Measurements from ENCODE around the gene FBXL2.
"Not testable (repeated sequence)": the region's sequence is repeated elsewhere in the genome, so short reads cannot be mapped to it uniquely, and the experiment has no call there.

The FBXL2 gene

DNA sequence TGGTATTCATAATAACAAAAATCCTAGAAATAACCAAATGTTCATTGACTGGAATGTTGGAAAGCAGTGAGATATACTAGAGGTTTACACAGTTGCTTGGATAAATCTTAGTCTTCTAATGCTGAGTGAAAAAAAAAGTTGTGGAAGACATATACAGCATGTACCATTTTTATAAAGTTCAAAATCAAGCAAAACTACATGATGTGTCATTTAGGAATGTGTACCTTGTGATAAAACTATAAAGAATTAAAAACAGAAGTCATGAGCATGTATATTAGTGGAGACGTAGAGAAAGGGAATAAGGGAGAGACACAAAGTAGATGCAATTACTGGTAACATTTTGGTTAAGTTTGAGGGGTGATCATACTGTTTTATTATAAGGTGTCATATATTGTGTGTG lies 45.2 kb downstream of the FBXL2 start:
- H3K4me3 ChIP-seq (ENCODE audit: low read depth, low read length), result no peak overlapping the region
- in situ Hi-C loops (cut with HindIII; ENCODE audit: low sequenced_read_pairs), result no loop called here
- no peak for DNase-seq (ENCODE audit: low read depth)
- TF ChIP-seq, protein P1, sequence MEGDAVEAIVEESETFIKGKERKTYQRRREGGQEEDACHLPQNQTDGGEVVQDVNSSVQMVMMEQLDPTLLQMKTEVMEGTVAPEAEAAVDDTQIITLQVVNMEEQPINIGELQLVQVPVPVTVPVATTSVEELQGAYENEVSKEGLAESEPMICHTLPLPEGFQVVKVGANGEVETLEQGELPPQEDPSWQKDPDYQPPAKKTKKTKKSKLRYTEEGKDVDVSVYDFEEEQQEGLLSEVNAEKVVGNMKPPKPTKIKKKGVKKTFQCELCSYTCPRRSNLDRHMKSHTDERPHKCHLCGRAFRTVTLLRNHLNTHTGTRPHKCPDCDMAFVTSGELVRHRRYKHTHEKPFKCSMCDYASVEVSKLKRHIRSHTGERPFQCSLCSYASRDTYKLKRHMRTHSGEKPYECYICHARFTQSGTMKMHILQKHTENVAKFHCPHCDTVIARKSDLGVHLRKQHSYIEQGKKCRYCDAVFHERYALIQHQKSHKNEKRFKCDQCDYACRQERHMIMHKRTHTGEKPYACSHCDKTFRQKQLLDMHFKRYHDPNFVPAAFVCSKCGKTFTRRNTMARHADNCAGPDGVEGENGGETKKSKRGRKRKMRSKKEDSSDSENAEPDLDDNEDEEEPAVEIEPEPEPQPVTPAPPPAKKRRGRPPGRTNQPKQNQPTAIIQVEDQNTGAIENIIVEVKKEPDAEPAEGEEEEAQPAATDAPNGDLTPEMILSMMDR (IDR thresholded peaks at IDR 0.05; ENCODE audit: low read depth, low read length, missing control alignments), result no peak

DNA sequence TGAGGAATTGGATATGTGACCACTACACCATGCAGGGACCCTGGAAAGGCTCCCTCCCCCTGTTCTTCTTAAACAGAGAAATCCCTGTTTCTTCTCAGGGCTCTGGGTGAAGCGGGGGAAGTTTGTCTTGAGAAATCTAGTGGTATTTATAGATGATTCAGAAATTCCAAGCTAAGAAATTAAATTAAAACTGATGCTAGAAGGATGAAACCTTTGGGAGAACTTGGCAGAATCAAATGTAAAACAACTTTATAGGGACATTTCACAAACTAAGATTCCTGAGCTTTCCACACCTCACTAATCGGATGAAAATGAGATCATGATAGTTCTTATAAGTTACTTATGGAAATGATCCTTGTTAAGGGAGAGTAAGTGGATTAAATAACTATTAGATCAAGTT lies 54.2 kb downstream of the FBXL2 start:
- DNase-seq (ENCODE audit: low read depth), result no peak
- in situ Hi-C loops (cut with HindIII; ENCODE audit: low sequenced_read_pairs), result no loop called here
- TF ChIP-seq, protein P1 (IDR thresholded peaks at IDR 0.05; ENCODE audit: low read depth, low read length, missing control alignments), result no peak
- H3K4me3 ChIP-seq (ENCODE audit: low read depth, low read length), result no peak overlapping the region

DNA sequence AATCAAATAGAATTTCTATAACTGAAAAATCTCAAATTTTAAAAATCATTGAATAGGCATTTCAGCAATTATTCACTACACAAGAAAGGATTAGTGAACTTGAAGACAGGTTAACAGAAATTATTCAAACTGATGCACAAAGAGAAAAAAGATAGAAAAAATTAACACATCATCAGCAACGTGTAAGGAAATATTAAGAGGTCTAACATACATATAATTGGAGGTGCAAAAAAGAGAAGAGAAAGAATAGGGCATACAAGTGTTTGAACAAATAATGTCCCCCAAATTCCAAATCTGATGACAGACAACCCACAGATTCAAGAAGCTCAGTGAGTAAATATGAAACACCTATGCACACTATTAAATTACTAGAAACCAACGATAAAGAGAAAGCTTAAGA lies 57.1 kb downstream of the FBXL2 start:
- no peak for DNase-seq (ENCODE audit: low read depth)
- in situ Hi-C loops (cut with HindIII; ENCODE audit: low sequenced_read_pairs), result no loop called here
- TF ChIP-seq, protein P1 (IDR thresholded peaks at IDR 0.05; ENCODE audit: low read depth, low read length, missing control alignments), result no peak
- no peak overlapping the region for H3K4me3 ChIP-seq (ENCODE audit: low read depth, low read length)

DNA sequence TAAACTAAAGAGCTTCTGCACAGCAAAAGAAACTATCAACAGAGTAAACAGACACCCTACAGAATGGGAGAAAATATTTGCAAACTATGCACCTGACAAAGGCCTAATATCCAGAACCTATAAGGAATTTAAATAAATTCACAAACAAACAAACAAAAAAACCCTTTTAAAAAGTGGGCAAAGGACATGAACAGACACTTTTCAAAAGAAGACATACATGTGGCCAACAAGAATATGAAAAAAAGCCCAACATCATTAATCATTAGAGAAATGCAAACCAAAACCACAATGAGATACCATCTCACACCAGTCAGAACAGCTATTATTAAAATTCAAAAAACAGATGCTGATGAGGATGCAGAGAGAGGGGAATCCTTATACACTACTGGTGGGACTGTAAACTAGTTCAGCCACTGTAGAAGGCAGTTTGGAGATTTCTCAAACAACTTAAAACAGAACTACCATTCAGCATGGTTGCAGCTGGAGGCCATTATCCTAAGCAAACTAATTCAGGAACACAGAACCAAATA lies 61.8 kb downstream of the FBXL2 start:
- DNase-seq (ENCODE audit: low read depth); H3K4me3 ChIP-seq (ENCODE audit: low read depth, low read length); in situ Hi-C loops (cut with HindIII; ENCODE audit: low sequenced_read_pairs): not testable (repeated sequence)

DNA sequence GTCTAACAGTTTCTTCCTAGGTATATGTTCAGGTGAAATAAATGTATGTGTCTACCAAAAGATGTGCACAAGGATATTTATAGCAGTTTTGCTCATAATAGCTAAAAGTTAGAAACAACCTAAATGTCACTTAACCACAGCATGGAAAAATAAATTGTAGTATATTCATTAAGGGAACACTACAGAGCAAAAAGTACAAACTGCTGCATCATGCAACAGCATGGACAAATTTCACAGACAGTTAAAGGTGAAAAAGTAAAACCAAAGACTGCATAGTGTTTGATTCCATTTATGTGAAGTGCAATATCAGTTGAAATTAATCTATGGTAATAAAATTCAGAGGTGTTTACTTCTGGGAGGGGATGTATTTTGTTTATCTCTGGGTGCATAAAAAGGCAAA lies 62.5 kb downstream of the FBXL2 start:
- in situ Hi-C loops (cut with HindIII; ENCODE audit: low sequenced_read_pairs), result no loop called here
- H3K4me3 ChIP-seq (ENCODE audit: low read depth, low read length), result no peak overlapping the region
- no peak for DNase-seq (ENCODE audit: low read depth)
- TF ChIP-seq, protein P1 (IDR thresholded peaks at IDR 0.05; ENCODE audit: low read depth, low read length, missing control alignments), result no peak

DNA sequence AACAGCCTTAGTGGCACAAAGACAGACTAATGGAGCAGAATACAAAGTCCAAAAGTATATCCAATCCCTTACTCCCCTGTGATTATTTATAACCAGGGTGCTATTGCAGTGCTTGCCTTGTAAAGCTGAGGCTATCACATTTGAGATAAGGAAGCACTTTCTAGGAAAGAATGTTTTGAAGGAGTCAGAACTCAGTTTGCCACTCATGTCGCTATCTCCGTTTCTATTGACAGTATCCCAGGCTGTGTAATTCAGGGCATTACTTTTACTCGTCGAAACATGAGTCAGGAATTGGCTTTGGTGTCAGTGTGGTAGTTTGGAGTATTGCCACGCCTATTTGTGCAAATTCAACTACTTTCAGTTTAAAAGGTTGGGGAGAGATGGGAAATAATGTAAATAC lies 78.4 kb downstream of the FBXL2 start:
- in situ Hi-C loops (cut with HindIII; ENCODE audit: low sequenced_read_pairs), result loop anchor here (5.0 kb wide), 1 partner anchor 43 kb away; no protein-coding TSS in a partner anchor
- TF ChIP-seq, protein P1 (IDR thresholded peaks at IDR 0.05; ENCODE audit: low read depth, low read length, missing control alignments), result no peak
- no peak overlapping the region for H3K4me3 ChIP-seq (ENCODE audit: low read depth, low read length)
- peak; percentile 54 for DNase-seq (ENCODE audit: low read depth)

DNA sequence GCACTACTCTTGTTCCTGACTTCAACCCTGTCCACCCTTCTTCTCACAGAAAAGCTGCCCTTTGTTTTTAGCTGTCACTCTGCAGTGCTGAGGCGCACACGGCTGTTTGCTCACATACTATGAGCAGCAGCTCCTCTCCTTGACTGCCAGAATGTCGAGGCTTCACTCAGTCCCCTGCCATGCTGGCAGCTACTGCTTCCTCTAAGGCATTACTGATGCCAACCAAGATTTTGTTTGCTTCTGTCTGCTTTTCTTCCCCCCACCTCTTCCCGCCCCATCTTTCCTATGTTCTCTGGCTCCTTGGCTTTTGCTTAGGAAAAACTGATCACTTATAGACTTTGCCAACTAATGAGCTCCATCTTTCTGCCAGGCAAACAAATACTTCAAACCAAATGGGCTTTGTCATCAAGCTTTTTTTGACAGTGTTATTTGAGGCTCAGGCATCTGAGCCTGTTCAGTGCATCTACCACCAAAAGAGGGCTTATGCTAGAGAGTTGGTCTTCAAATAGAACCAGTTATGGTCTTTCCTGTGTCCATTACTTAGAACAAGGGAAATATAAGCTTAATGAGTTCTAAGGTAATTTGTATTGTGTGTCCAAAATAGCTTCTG lies 81.0 kb downstream of the FBXL2 start:
- in situ Hi-C loops (cut with HindIII; ENCODE audit: low sequenced_read_pairs), result loop anchor here (5.0 kb wide), 1 partner anchor 46 kb away; no protein-coding TSS in a partner anchor
- H3K4me3 ChIP-seq (ENCODE audit: low read depth, low read length), result no peak overlapping the region
- TF ChIP-seq, protein P1 (IDR thresholded peaks at IDR 0.05; ENCODE audit: low read depth, low read length, missing control alignments), result no peak
- no peak for DNase-seq (ENCODE audit: low read depth)

All from astrocyte of the cerebellum (primary cell).